Lower leg skin (tissue), 4 donors: ENCODE measurements around the gene ULK3. TPM values are rescaled to one million over a fixed set of nuclear protein-coding genes. Genes with fewer than 3 reads are reported as not detected.

Source experiments
- DNase-seq, 2 donors: peaks; one replicate each; pipeline ENCODE4 v3.0.0-alpha.2; 2019; ENCODE audit warnings: low spot score in 2 of 2
- H3K4me3 ChIP-seq: fragments of 200-600 bp; sonication (generic); 2 replicates; pipeline ENCODE4 v1.5.1; 2017; ENCODE audit warnings: mild to moderate bottlenecking, low read depth; ENCODE audit not compliant: poor library complexity, severe bottlenecking
- POLR2A ChIP-seq, 2 donors: fragments of 450-650 bp; IDR thresholded peaks; one replicate each; pipeline ENCODE4 v1.6.1; 2016 to 2017; ENCODE audit warnings: antibody characterized with exemption in 2 of 2, mild to moderate bottlenecking in 1 of 2, moderate library complexity in 1 of 2
- WGBS, 2 donors: methylation state at CpG; one replicate each; pipeline ENCODE4 v1.1.5; 2018; 5-methylcytosine and 5-hydroxymethylcytosine counted together
- intact Hi-C: fragments of 100-400 bp; cut with DNase I; formaldehyde crosslinking; loops from one replicate; pipeline ENCODE4 v1.15.0; 2023; ENCODE audit warnings: low total_unique reads
- total RNA-seq, 4 donors: library from RNA; depleted of rRNA; stranded (reverse); fragments of >200 nt; gene quantifications; one replicate each; pipeline ENCODE4 v1.1.0, GENCODE V29; 2016
- TF ChIP-seq, protein P1 (sequence below), 3 donors: fragments of 450-650 bp; IDR thresholded peaks; one replicate each; pipeline ENCODE4 v1.5.1; 2016; ENCODE audit warnings: antibody characterized with exemption in 3 of 3, mild to moderate bottlenecking in 3 of 3, moderate library complexity in 2 of 3

The ULK3 gene
- total RNA-seq, 4 donors from 2014 or later, result 108 to 189 (median 123) TPM

DNA sequence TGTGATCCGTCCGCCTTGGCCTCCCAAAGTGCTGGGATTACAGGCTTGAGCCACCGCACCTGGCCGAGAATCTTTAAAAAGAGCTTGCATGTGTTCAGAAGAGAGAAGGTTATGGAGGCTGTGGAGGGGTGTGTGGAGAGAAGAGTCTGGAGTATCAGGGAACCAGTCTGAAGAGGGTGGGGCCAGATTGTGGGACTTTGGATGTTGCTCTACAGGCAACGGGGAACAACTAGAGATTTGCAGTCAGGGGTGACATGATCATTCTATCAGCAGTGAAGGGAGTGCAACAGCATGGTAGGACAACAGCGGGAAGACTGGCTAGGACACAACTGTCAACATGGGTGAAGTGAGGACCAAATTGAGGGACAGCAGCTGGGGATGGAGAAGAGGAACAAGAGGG is 21.3 kb upstream of the ULK3 start:
- WGBS, 2 donors, result 78 to 87% methylated on average over 6 of the region's 6 CpGs
- no peak for DNase-seq
- TF ChIP-seq POLR2A (IDR thresholded peaks at IDR 0.05), result no peak
- TF ChIP-seq, protein P1, sequence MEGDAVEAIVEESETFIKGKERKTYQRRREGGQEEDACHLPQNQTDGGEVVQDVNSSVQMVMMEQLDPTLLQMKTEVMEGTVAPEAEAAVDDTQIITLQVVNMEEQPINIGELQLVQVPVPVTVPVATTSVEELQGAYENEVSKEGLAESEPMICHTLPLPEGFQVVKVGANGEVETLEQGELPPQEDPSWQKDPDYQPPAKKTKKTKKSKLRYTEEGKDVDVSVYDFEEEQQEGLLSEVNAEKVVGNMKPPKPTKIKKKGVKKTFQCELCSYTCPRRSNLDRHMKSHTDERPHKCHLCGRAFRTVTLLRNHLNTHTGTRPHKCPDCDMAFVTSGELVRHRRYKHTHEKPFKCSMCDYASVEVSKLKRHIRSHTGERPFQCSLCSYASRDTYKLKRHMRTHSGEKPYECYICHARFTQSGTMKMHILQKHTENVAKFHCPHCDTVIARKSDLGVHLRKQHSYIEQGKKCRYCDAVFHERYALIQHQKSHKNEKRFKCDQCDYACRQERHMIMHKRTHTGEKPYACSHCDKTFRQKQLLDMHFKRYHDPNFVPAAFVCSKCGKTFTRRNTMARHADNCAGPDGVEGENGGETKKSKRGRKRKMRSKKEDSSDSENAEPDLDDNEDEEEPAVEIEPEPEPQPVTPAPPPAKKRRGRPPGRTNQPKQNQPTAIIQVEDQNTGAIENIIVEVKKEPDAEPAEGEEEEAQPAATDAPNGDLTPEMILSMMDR (IDR thresholded peaks at IDR 0.05), result no peak
- H3K4me3 ChIP-seq, result no peak overlapping the region
- intact Hi-C loops, result no loop called here

DNA sequence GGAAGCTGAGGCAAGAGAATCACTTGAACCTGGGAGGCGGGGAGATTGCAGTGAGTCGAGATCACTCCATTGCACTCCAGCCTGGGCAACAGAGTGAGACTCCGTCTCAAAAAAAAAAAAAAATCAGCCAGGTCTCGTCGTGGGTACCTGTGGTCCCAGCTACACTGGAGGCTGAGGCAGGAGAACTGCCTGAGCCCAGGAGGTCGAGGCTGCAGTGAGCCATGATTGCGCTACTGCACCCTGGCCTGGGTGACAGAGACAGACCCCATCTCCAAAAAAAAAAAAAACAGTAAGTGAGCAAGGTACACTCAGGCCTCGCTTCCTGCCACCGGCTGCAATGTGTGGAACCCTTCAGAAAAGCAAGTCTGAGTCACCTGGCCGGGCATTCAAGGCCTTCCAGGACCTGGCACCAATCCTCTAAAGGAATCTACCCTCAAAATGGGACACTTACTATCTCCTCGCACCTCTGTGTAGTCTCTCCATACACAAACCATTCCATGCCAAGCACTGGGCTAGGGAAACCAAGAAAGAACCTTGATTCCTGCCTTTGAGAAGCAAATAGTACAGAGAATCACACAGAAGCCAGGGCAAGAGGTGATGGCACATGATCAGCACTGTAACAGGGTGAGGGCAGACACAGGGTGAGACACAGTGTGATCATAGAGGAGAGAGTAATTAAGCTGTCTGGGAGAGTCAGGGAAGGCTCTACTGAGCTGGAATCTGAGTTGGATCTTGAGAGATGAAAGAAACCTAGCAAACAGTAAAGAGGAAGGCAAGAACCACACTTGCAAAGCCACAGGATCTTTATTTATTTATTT is 20.5 kb upstream of the ULK3 start:
- no peak for TF ChIP-seq POLR2A (IDR thresholded peaks at IDR 0.05)
- TF ChIP-seq, protein P1 (IDR thresholded peaks at IDR 0.05), result no peak
- no peak overlapping the region for H3K4me3 ChIP-seq
- DNase-seq, result no peak
- WGBS, 2 donors, result 73 to 77% methylated on average over 11 of the region's 11 CpGs
- intact Hi-C loops, result no loop called here

- WGBS, 2 donors, result 77 to 79% methylated on average over 4 of the region's 4 CpGs
- no peak for DNase-seq
- intact Hi-C loops, result no loop called here
- no peak for TF ChIP-seq POLR2A (IDR thresholded peaks at IDR 0.05)
- TF ChIP-seq, protein P1 (IDR thresholded peaks at IDR 0.05), result no peak
- no peak overlapping the region for H3K4me3 ChIP-seq
These were observed 15.4 kb upstream of the ULK3 start for GRCh38 chr15:74858369-74858740.

DNA sequence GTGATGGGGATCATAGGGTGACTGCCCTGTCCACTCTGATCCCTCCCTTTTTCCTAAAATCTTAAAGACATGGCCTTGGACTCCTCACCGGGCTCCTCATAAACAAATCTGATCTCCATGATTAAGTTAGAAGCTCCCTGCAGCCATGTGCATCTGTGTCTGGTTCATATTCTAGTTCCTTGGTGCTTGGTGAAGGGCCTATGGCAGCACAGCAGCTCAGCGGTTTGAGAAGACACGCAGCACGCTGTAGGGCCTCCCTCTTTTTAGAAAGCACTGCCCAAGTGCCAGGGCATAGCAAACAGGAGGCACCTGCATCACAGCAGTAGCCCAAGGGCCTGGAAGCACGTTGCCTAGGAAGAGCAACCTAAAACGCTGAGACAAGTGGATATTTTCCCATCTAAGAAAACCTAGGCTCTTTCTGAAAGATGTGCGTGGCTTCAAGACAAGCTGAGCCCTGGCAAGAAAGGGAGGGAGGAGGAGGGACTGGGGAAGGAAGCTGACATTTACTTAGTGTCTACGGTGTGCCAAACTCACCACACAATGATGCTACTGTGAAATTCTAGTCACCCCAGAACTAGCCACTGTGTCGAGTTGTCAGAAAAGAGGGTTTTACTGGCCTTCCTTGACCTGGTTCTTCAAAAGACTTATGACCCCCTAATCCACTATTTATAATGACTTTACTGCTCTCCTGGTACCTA is 14.9 kb upstream of the ULK3 start:
- H3K4me3 ChIP-seq, result no peak overlapping the region
- TF ChIP-seq POLR2A (IDR thresholded peaks at IDR 0.05), result no peak
- intact Hi-C loops, result no loop called here
- no peak for DNase-seq
- WGBS, 2 donors, result 35 to 53% methylated on average over 9 of the region's 9 CpGs

DNA sequence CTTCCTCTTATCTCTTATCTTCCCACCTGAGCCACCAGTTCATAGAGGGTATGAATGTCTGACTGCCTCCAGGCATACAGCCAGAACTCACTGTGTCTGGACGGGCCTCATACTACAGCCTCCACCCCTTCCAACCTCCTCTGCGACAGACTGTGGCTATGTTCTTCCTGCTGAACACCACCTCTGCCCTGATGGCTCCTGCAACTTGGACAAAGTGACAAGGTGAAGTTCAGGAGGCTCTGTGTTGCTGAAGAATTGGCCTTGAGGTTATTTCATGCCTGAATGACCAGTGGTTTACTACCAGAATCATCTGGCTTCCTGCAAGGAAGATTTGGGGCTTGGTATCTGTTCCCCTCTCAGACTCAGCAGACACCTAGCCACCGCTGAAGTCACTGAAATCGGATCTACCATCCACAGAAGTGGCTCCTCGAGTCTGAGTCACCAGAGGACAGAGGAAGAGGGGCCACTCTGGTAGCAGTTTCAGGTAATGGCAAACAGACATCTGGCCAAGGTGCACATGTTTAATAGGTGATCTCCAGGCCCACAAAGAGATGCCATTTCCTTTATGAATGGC is 14.2 kb upstream of the ULK3 start:
- DNase-seq, result no peak
- intact Hi-C loops, result no loop called here
- WGBS, 2 donors, result 52 to 62% methylated on average over 5 of the region's 5 CpGs
- TF ChIP-seq, protein P1 (IDR thresholded peaks at IDR 0.05), result no peak
- no peak for TF ChIP-seq POLR2A (IDR thresholded peaks at IDR 0.05)
- H3K4me3 ChIP-seq, result no peak overlapping the region

DNA sequence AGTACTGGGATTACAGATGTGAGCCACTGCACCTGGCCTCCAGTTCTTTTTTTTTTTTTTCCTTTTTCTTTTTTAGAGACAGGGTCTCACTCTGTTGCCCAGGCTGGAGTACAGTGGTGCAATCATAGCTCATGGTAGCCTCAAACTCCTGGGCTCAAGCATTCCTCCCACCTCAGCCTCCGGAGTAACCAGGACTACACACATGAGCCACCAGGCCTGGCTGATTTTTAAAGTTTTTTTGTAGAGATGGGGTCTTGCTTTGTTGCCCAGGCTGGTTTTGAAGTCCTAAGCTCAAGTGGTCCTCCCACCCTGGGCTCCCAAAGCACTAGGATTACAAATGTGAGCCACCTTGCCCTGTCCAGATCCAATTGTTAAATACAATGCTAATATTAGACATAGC is 13.6 kb upstream of the ULK3 start:
- no peak for TF ChIP-seq POLR2A (IDR thresholded peaks at IDR 0.05)
- TF ChIP-seq, protein P1 (IDR thresholded peaks at IDR 0.05), result no peak
- no peak for DNase-seq
- 100% methylated on average over 1 of the region's 1 CpG for WGBS, 2 donors
- H3K4me3 ChIP-seq, result no peak overlapping the region
- intact Hi-C loops, result no loop called here
